Panc1 (cell line): ENCODE results near the gene DUOX1.

Experiments used
- POLR2AphosphoS5 ChIP-seq: IDR thresholded peaks from 2 replicates; pipeline ENCODE4 v1.6.1; 2012; ENCODE audit warnings: mild to moderate bottlenecking, low read depth, low read length, moderate library complexity
- TCF7L2 ChIP-seq: IDR thresholded peaks from 2 replicates; pipeline ENCODE4 v1.6.1; 2011; ENCODE audit warnings: mild to moderate bottlenecking, low read depth, low read length, inconsistent platforms
- TF ChIP-seq, protein P1 (sequence below): fragments of 450-650 bp; IDR thresholded peaks from 2 replicates; pipeline ENCODE4 v1.5.1; 2017; ENCODE audit warnings: mild to moderate bottlenecking
- TF ChIP-seq, protein P2 (sequence below), 2 experiments: IDR thresholded peaks; 2 replicates each; pipeline ENCODE4 v1.6.1; 2011 to 2012; ENCODE audit warnings: low read depth in 2 of 2, control low read depth in 1 of 2, low read length in 1 of 2, mild to moderate bottlenecking in 1 of 2, moderate library complexity in 1 of 2; ENCODE audit not compliant: insufficient read depth in 1 of 2

DNA sequence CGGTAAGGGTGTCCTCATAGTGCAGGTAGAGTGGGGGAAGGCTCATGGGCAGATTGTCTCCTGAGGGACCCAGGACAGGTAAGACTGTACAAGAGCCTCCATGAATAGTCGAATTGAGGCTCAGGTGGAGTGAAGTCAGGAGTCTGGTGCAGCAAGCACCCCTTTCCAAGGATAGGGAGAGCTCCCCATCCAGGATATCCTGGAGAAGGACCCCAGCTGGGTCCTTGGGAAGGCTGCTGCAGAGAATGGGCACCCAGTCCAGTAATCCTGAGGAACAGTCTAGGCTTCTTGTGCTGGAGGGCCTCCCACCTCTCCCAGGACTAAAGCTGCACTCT is 15.1 kb upstream of the DUOX1 start:
- TF ChIP-seq POLR2AphosphoS5 = no peak
- TF ChIP-seq, protein P1, sequence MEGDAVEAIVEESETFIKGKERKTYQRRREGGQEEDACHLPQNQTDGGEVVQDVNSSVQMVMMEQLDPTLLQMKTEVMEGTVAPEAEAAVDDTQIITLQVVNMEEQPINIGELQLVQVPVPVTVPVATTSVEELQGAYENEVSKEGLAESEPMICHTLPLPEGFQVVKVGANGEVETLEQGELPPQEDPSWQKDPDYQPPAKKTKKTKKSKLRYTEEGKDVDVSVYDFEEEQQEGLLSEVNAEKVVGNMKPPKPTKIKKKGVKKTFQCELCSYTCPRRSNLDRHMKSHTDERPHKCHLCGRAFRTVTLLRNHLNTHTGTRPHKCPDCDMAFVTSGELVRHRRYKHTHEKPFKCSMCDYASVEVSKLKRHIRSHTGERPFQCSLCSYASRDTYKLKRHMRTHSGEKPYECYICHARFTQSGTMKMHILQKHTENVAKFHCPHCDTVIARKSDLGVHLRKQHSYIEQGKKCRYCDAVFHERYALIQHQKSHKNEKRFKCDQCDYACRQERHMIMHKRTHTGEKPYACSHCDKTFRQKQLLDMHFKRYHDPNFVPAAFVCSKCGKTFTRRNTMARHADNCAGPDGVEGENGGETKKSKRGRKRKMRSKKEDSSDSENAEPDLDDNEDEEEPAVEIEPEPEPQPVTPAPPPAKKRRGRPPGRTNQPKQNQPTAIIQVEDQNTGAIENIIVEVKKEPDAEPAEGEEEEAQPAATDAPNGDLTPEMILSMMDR = no peak
- TF ChIP-seq TCF7L2 = no peak
- TF ChIP-seq, protein P2, sequence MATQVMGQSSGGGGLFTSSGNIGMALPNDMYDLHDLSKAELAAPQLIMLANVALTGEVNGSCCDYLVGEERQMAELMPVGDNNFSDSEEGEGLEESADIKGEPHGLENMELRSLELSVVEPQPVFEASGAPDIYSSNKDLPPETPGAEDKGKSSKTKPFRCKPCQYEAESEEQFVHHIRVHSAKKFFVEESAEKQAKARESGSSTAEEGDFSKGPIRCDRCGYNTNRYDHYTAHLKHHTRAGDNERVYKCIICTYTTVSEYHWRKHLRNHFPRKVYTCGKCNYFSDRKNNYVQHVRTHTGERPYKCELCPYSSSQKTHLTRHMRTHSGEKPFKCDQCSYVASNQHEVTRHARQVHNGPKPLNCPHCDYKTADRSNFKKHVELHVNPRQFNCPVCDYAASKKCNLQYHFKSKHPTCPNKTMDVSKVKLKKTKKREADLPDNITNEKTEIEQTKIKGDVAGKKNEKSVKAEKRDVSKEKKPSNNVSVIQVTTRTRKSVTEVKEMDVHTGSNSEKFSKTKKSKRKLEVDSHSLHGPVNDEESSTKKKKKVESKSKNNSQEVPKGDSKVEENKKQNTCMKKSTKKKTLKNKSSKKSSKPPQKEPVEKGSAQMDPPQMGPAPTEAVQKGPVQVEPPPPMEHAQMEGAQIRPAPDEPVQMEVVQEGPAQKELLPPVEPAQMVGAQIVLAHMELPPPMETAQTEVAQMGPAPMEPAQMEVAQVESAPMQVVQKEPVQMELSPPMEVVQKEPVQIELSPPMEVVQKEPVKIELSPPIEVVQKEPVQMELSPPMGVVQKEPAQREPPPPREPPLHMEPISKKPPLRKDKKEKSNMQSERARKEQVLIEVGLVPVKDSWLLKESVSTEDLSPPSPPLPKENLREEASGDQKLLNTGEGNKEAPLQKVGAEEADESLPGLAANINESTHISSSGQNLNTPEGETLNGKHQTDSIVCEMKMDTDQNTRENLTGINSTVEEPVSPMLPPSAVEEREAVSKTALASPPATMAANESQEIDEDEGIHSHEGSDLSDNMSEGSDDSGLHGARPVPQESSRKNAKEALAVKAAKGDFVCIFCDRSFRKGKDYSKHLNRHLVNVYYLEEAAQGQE (IDR thresholded peaks at IDR 0.05; ENCODE audit: insufficient read depth in 1 of 2, low read depth in 2 of 2, low read length in 1 of 2) = no peak
